ENCODE measurements around the gene FAM13C.

FAM13C gene

GRCh38 chr10:59333701-59334100 lies 28.6 kb downstream of the FAM13C start:
- Histone ChIP-seq H3K4ac (ENCODE audit: low read length) (no peak overlapping the region), H3K18ac (ENCODE audit: low read length) (no peak overlapping the region), H3K23ac (ENCODE audit: low read depth, low read length, poor library complexity) (no peak overlapping the region), H3K14ac (ENCODE audit: low read length) (no peak overlapping the region), H3K4me2 (ENCODE audit: insufficient read depth, low read length, poor library complexity, severe bottlenecking) (no peak overlapping the region), H3K9me3 (replicated peaks in 1 of 2; ENCODE audit: control insufficient read depth in 2 of 2, insufficient read depth in 1 of 2, low read depth in 1 of 2, low read length in 2 of 2) (peaks cover 0 to 2% of the 10 kb centered on the region in 2 donors), H2BK120ac (ENCODE audit: low read depth, low read length) (no peak overlapping the region), H3K27me3 (ENCODE audit: control insufficient read depth in 3 of 3, insufficient read depth in 3 of 3, low read depth in 1 of 3, low read length in 3 of 3) (no peaks in the 10 kb centered on the region), H2BK15ac (ENCODE audit: low read length) (no peak overlapping the region), H3K4me1 (ENCODE audit: control insufficient read depth in 2 of 2, insufficient read depth in 1 of 2, low read depth in 1 of 2, low read length in 2 of 2) (peaks cover 4 to 8% of the 10 kb centered on the region in 2 donors), H2BK5ac (ENCODE audit: low read length) (no peak overlapping the region), H3K9ac (ENCODE audit: low read depth, low read length, poor library complexity) (no peak overlapping the region), H2BK12ac (ENCODE audit: low read length) (no peak overlapping the region), H2AK5ac (ENCODE audit: low read depth, low read length) (no peak overlapping the region), H3K79me1 (ENCODE audit: low read depth, low read length) (no peaks in the 10 kb centered on the region), H3K27ac (replicated peaks; ENCODE audit: low read length) (no peak overlapping the region), H4K8ac (ENCODE audit: low read depth, low read length) (no peak overlapping the region), H3K36me3 (replicated peaks in 1 of 2; ENCODE audit: control insufficient read depth in 2 of 2, insufficient read depth in 2 of 2, low read length in 2 of 2) (peaks cover 0 to 1% of the 10 kb centered on the region in 2 donors), H4K91ac (ENCODE audit: low read depth, low read length, poor library complexity) (no peak overlapping the region), H2AFZ (ENCODE audit: low read length) (no peak overlapping the region), H3K4me3 (ENCODE audit: low read length in 2 of 2) (no peak overlapping the region)
- no peak for DNase-seq (ENCODE audit: low spot score)
- no CpG with 5 or more reads among the region's 1 CpG for WGBS, 2 donors (ENCODE audit: extremely low coverage in 2 of 2, insufficient read length in 2 of 2, insufficient replicate concordance in 1 of 2)

- Histone ChIP-seq H3K14ac (ENCODE audit: low read length) (no peak overlapping the region), H3K36me3 (replicated peaks in 1 of 2; ENCODE audit: control insufficient read depth in 2 of 2, insufficient read depth in 2 of 2, low read length in 2 of 2) (peaks cover 0 to 1% of the 10 kb centered on the region in 2 donors), H3K23ac (ENCODE audit: low read depth, low read length, poor library complexity) (no peak overlapping the region), H3K27ac (replicated peaks; ENCODE audit: low read length) (no peak overlapping the region), H4K91ac (ENCODE audit: low read depth, low read length, poor library complexity) (no peak overlapping the region), H2BK5ac (ENCODE audit: low read length) (no peak overlapping the region), H2AK5ac (ENCODE audit: low read depth, low read length) (no peak overlapping the region), H2AFZ (ENCODE audit: low read length) (no peak overlapping the region), H3K4ac (ENCODE audit: low read length) (no peak overlapping the region), H3K18ac (ENCODE audit: low read length) (no peak overlapping the region), H3K4me3 (ENCODE audit: low read length in 2 of 2) (no peak overlapping the region), H3K9me3 (replicated peaks in 1 of 2; ENCODE audit: control insufficient read depth in 2 of 2, insufficient read depth in 1 of 2, low read depth in 1 of 2, low read length in 2 of 2) (peaks cover 0 to 2% of the 10 kb centered on the region in 2 donors), H3K27me3 (ENCODE audit: control insufficient read depth in 3 of 3, insufficient read depth in 3 of 3, low read depth in 1 of 3, low read length in 3 of 3) (no peaks in the 10 kb centered on the region), H3K4me2 (ENCODE audit: insufficient read depth, low read length, poor library complexity, severe bottlenecking) (no peak overlapping the region), H4K8ac (ENCODE audit: low read depth, low read length) (no peak overlapping the region), H2BK120ac (ENCODE audit: low read depth, low read length) (no peak overlapping the region), H3K79me1 (ENCODE audit: low read depth, low read length) (no peaks in the 10 kb centered on the region), H3K4me1 (ENCODE audit: control insufficient read depth in 2 of 2, insufficient read depth in 1 of 2, low read depth in 1 of 2, low read length in 2 of 2) (peaks cover 4 to 8% of the 10 kb centered on the region in 2 donors), H2BK15ac (ENCODE audit: low read length) (no peak overlapping the region), H2BK12ac (ENCODE audit: low read length) (no peak overlapping the region), H3K9ac (ENCODE audit: low read depth, low read length, poor library complexity) (no peak overlapping the region)
- no peak for DNase-seq (ENCODE audit: low spot score)
Observed at GRCh38 chr10:59332581-59332980, 29.8 kb downstream of the FAM13C start.

DNA sequence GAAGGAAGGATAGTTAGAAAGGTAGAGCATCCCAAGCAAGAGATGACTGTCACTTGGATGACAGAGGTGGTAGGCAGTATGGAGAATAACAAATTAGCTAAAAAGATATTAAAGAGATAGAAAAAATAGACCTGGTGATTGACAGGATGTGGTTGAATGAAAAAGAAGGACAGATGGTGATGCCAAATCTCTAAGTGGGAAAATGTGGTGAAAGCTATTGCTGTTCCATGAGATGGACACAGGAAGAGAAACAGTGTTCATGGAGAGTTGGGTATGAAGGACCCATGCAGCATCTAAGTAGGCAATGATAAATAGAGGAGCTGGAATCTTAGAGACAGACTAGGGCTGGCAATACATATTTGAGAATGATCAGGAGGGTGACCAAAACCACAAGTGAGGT lies 30.7 kb downstream of the FAM13C start:
- no peak overlapping the region for H2BK120ac ChIP-seq (ENCODE audit: low read depth, low read length)
- peaks cover 0 to 4% of the 10 kb centered on the region in 2 donors for H3K4me1 ChIP-seq (ENCODE audit: control insufficient read depth in 2 of 2, insufficient read depth in 1 of 2, low read depth in 1 of 2, low read length in 2 of 2)
- no peak overlapping the region for H3K4ac ChIP-seq (ENCODE audit: low read length)
- no peak overlapping the region for H2AK5ac ChIP-seq (ENCODE audit: low read depth, low read length)
- no peak overlapping the region for H2BK5ac ChIP-seq (ENCODE audit: low read length)
- no peak overlapping the region for H3K27ac ChIP-seq (replicated peaks; ENCODE audit: low read length)
- peaks cover 0 to 2% of the 10 kb centered on the region in 2 donors for H3K9me3 ChIP-seq (replicated peaks in 1 of 2; ENCODE audit: control insufficient read depth in 2 of 2, insufficient read depth in 1 of 2, low read depth in 1 of 2, low read length in 2 of 2)
- no peak overlapping the region for H3K4me3 ChIP-seq (ENCODE audit: low read length in 2 of 2)
- no peaks in the 10 kb centered on the region for H3K27me3 ChIP-seq (ENCODE audit: control insufficient read depth in 3 of 3, insufficient read depth in 3 of 3, low read depth in 1 of 3, low read length in 3 of 3)
- no peak overlapping the region for H3K14ac ChIP-seq (ENCODE audit: low read length)
- H2BK15ac ChIP-seq (ENCODE audit: low read length): no peak overlapping the region
- no peak overlapping the region for H3K23ac ChIP-seq (ENCODE audit: low read depth, low read length, poor library complexity)
- H3K79me1 ChIP-seq (ENCODE audit: low read depth, low read length): no peaks in the 10 kb centered on the region
- no peak for DNase-seq (ENCODE audit: low spot score)
- H3K9ac ChIP-seq (ENCODE audit: low read depth, low read length, poor library complexity): no peak overlapping the region
- H4K8ac ChIP-seq (ENCODE audit: low read depth, low read length): no peak overlapping the region
- H3K4me2 ChIP-seq (ENCODE audit: insufficient read depth, low read length, poor library complexity, severe bottlenecking): no peak overlapping the region
- no peak overlapping the region for H4K91ac ChIP-seq (ENCODE audit: low read depth, low read length, poor library complexity)
- H2AFZ ChIP-seq (ENCODE audit: low read length): no peak overlapping the region
- H3K18ac ChIP-seq (ENCODE audit: low read length): no peak overlapping the region
- peaks cover 0 to 1% of the 10 kb centered on the region in 2 donors for H3K36me3 ChIP-seq (replicated peaks in 1 of 2; ENCODE audit: control insufficient read depth in 2 of 2, insufficient read depth in 2 of 2, low read length in 2 of 2)
- H2BK12ac ChIP-seq (ENCODE audit: low read length): no peak overlapping the region

DNA sequence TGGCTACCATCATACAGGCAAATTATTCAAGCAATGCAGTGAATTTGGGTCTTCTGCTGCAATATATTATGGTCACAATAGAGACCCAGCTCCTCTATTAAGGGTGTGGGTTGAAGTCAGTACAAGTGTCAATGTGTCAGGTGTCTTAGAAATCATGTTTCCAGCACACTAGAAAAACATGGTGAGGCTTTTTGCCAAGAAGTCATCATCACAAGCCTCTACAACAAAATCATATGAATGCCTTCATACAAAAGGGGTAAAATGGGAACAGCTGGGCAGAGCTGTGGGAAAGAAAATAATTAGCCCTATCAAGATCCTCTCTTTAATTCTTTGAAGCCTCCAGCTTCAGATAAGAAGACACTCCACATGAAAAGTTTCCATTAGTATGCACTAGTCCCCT lies 37.2 kb downstream of the FAM13C start:
- Histone ChIP-seq H2BK120ac (ENCODE audit: low read depth, low read length) (no peak overlapping the region), H3K9ac (ENCODE audit: low read depth, low read length, poor library complexity) (no peak overlapping the region), H4K91ac (ENCODE audit: low read depth, low read length, poor library complexity) (no peak overlapping the region), H3K27ac (replicated peaks; ENCODE audit: low read length) (no peak overlapping the region), H2AK5ac (ENCODE audit: low read depth, low read length) (no peak overlapping the region), H2BK15ac (ENCODE audit: low read length) (no peak overlapping the region), H3K27me3 (ENCODE audit: control insufficient read depth in 3 of 3, insufficient read depth in 3 of 3, low read depth in 1 of 3, low read length in 3 of 3) (no peaks in the 10 kb centered on the region), H3K4ac (ENCODE audit: low read length) (no peak overlapping the region), H2BK5ac (ENCODE audit: low read length) (no peak overlapping the region), H2BK12ac (ENCODE audit: low read length) (no peak overlapping the region), H3K79me1 (ENCODE audit: low read depth, low read length) (no peaks in the 10 kb centered on the region), H3K36me3 (replicated peaks in 1 of 2; ENCODE audit: control insufficient read depth in 2 of 2, insufficient read depth in 2 of 2, low read length in 2 of 2) (peaks cover 0 to 7% of the 10 kb centered on the region in 2 donors), H4K8ac (ENCODE audit: low read depth, low read length) (no peak overlapping the region), H2AFZ (ENCODE audit: low read length) (no peak overlapping the region), H3K23ac (ENCODE audit: low read depth, low read length, poor library complexity) (no peak overlapping the region), H3K14ac (ENCODE audit: low read length) (no peak overlapping the region), H3K9me3 (replicated peaks in 1 of 2; ENCODE audit: control insufficient read depth in 2 of 2, insufficient read depth in 1 of 2, low read depth in 1 of 2, low read length in 2 of 2) (peaks cover 0 to 2% of the 10 kb centered on the region in 2 donors), H3K4me2 (ENCODE audit: insufficient read depth, low read length, poor library complexity, severe bottlenecking) (no peak overlapping the region), H3K4me1 (ENCODE audit: control insufficient read depth in 2 of 2, insufficient read depth in 1 of 2, low read depth in 1 of 2, low read length in 2 of 2) (no peaks in the 10 kb centered on the region), H3K18ac (ENCODE audit: low read length) (no peak overlapping the region), H3K4me3 (ENCODE audit: low read length in 2 of 2) (no peak overlapping the region)
- DNase-seq (ENCODE audit: low spot score): no peak

Measured in neuronal stem cell (in vitro differentiated cells).